IMR-90 (cell line): Measurements from ENCODE around the gene PSKH1. TPM values are rescaled to one million over a fixed set of nuclear protein-coding genes. Genes with fewer than 3 reads are reported as not detected.

Experiments
- ATAC-seq: fragments of 200-7000 bp; cut with Tn5 transposase; 2 replicates; pipeline ENCODE4 v1.9.1; 2020; ENCODE audit warnings: low read depth, mild to moderate bottlenecking, moderate library complexity
- BruUV-seq: library from RNA; stranded (reverse); fragments of 400-500 nt; replicated peaks from 2 replicates; lab custom pipeline; 2021; lab: Mats Ljungman, UMichigan
- CTCF ChIA-PET: fragments of 300-600 bp; formaldehyde crosslinking; extraction: SDS; loops from one replicate; lab custom pipeline; 2021; ENCODE audit warnings: antibody characterized with exemption; lab: Yijun Ruan, JAX
- POLR2A ChIA-PET: fragments of 300-600 bp; sonication (Branson Sonifier 250); formaldehyde crosslinking; loops from one replicate; lab custom pipeline; 2022; ENCODE audit warnings: antibody characterized with exemption; ENCODE audit not compliant: unreplicated experiment; lab: Charles Lee
- DNase-seq: peaks from one replicate; pipeline ENCODE4 v3.0.0; 2013
- H2AFZ ChIP-seq: replicated peaks from 2 replicates; pipeline ENCODE3; 2013; ENCODE audit warnings: low read length, mild to moderate bottlenecking; ENCODE audit not compliant: poor library complexity
- H2AK5ac ChIP-seq: 2 replicates; pipeline ENCODE4 v1.6.1; 2013; ENCODE audit warnings: low read depth, low read length, inconsistent platforms
- H2AK9ac ChIP-seq: replicated peaks from 2 replicates; pipeline ENCODE3; 2013; ENCODE audit warnings: mild to moderate bottlenecking, low read depth, low read length, moderate library complexity; ENCODE audit not compliant: poor library complexity
- H2BK120ac ChIP-seq: 2 replicates; pipeline ENCODE4 v1.6.1; 2013; ENCODE audit warnings: low read depth, low read length, inconsistent platforms
- H2BK15ac ChIP-seq: 3 replicates; pipeline ENCODE4 v1.6.1; 2013; ENCODE audit warnings: low read depth, low read length, inconsistent platforms
- H2BK20ac ChIP-seq: 2 replicates; pipeline ENCODE4 v1.6.1; 2013; ENCODE audit warnings: low read depth, mild to moderate bottlenecking, inconsistent platforms, low read length, moderate library complexity
- H2BK5ac ChIP-seq: 2 replicates; pipeline ENCODE4 v1.6.1; 2013; ENCODE audit warnings: mild to moderate bottlenecking, low read depth, low read length, inconsistent platforms; ENCODE audit not compliant: poor library complexity, severe bottlenecking
- H3K14ac ChIP-seq: replicated peaks from 2 replicates; pipeline ENCODE4 v1.6.1; 2013; ENCODE audit warnings: low read depth, low read length, inconsistent platforms
- H3K18ac ChIP-seq: 2 replicates; pipeline ENCODE4 v1.6.1; 2013; ENCODE audit warnings: low read depth, low read length, control low read depth
- H3K23ac ChIP-seq: 2 replicates; pipeline ENCODE4 v1.6.1; 2013; ENCODE audit warnings: low read depth, low read length, inconsistent platforms
- H3K27ac ChIP-seq: 2 replicates; pipeline ENCODE4 v1.5.1; 2013; ENCODE audit warnings: mild to moderate bottlenecking, control low read depth, low read length; ENCODE audit not compliant: insufficient read depth
- H3K27me3 ChIP-seq: 2 replicates; pipeline ENCODE4 v1.6.1; 2013; ENCODE audit warnings: low read length; ENCODE audit not compliant: control insufficient read depth, insufficient read depth
- H3K36me3 ChIP-seq: 2 replicates; pipeline ENCODE4 v1.6.1; 2013; ENCODE audit warnings: low read length, mixed read lengths; ENCODE audit not compliant: control insufficient read depth, insufficient read depth
- H3K4ac ChIP-seq: 2 replicates; pipeline ENCODE4 v1.6.1; 2013; ENCODE audit warnings: low read depth, low read length, inconsistent platforms
- H3K4me1 ChIP-seq: 2 replicates; pipeline ENCODE4 v1.6.1; 2013; ENCODE audit warnings: low read length, mixed read lengths; ENCODE audit not compliant: control insufficient read depth, insufficient read depth
- H3K4me2 ChIP-seq: 2 replicates; pipeline ENCODE4 v1.6.1; 2013; ENCODE audit warnings: low read depth, mild to moderate bottlenecking, control low read depth, low read length, moderate library complexity
- H3K4me3 ChIP-seq: 2 replicates; pipeline ENCODE4 v1.5.1; 2013; ENCODE audit warnings: low read depth, mild to moderate bottlenecking, control low read depth, low read length, moderate library complexity; ENCODE audit not compliant: insufficient read depth
- H3K56ac ChIP-seq: 2 replicates; pipeline ENCODE4 v1.6.1; 2013; ENCODE audit warnings: low read length, inconsistent platforms; ENCODE audit not compliant: insufficient read depth; ENCODE audit errors: extremely low read depth
- H3K79me1 ChIP-seq, 2 experiments: 2 replicates each; pipeline ENCODE4 v1.6.1; 2013; ENCODE audit warnings: low read length in 2 of 2, inconsistent platforms in 1 of 2, low read depth in 1 of 2
- H3K9ac ChIP-seq: 2 replicates; pipeline ENCODE4 v1.6.1; 2013; ENCODE audit warnings: low read depth, low read length, control low read depth
- H3K9me1 ChIP-seq: 2 replicates; pipeline ENCODE4 v1.6.1; 2013; ENCODE audit warnings: low read length, inconsistent platforms; ENCODE audit not compliant: insufficient read depth
- H3K9me3 ChIP-seq: 2 replicates; pipeline ENCODE4 v1.6.1; 2013; ENCODE audit warnings: low read length; ENCODE audit not compliant: control insufficient read depth, insufficient read depth
- H4K20me1 ChIP-seq: 2 replicates; pipeline ENCODE4 v1.6.1; 2013; ENCODE audit warnings: low read length, inconsistent platforms; ENCODE audit not compliant: insufficient read depth
- H4K5ac ChIP-seq: 2 replicates; pipeline ENCODE4 v1.6.1; 2013; ENCODE audit warnings: mild to moderate bottlenecking, low read depth, low read length, control low read depth
- H4K8ac ChIP-seq, 2 experiments: 2 replicates each; pipeline ENCODE4 v1.6.1; 2013; ENCODE audit warnings: low read depth in 2 of 2, low read length in 2 of 2, control low read depth in 1 of 2, inconsistent platforms in 1 of 2
- H4K91ac ChIP-seq: 2 replicates; pipeline ENCODE4 v1.6.1; 2013; ENCODE audit warnings: low read depth, low read length, inconsistent platforms; ENCODE audit not compliant: insufficient read depth
- CEBPB ChIP-seq: IDR thresholded peaks from 2 replicates; pipeline ENCODE4 v1.6.1; 2012; ENCODE audit warnings: low read depth, low read length, improper control_type of control experiment
- NFE2L2 ChIP-seq: fragments of 150-350 bp; IDR thresholded peaks from 2 replicates; pipeline ENCODE4 v1.6.1; 2016; ENCODE audit warnings: low read depth, mild to moderate bottlenecking, low read length
- POLR2A ChIP-seq: IDR thresholded peaks from 2 replicates; pipeline ENCODE4 v1.6.1; 2012; ENCODE audit warnings: mild to moderate bottlenecking, low read depth, low read length
- WGBS, 2 experiments: methylation state at CpG; one replicate each; pipeline versions ENCODE4 v1.1.5 to v1.1.7; 2013; ENCODE audit warnings: missing lambda C conversion rate in 2 of 2; ENCODE audit not compliant: insufficient read length in 1 of 2; ENCODE audit errors: extremely low coverage in 2 of 2; 5-methylcytosine and 5-hydroxymethylcytosine counted together
- dilution Hi-C: fragments of 300-500 bp; cut with HindIII; formaldehyde crosslinking; loops from one replicate; pipeline ENCODE4 v1.14.3; 2018; ENCODE audit warnings: low sequenced_read_pairs; ENCODE audit not compliant: unreplicated experiment
- in situ Hi-C: fragments of 300-500 bp; cut with MboI; formaldehyde crosslinking; loops from 3 replicates; pipeline ENCODE4 v1.14.3; 2019; ENCODE audit warnings: low sequenced_read_pairs, inconsistent platforms, mixed read lengths
- intact Hi-C: fragments of 100-400 bp; cut with micrococcal nuclease; formaldehyde crosslinking; loops from 2 replicates; pipeline ENCODE4 v1.10.0; 2022
- polyA plus RNA-seq, 3 experiments: library from polyadenylated mRNA; depleted of rRNA; stranded (reverse); fragments of >200 nt; gene quantifications; 2 replicates each; pipeline ENCODE4 v1.2.3, GENCODE V29; 2012; ENCODE audit warnings: low replicate concordance in 1 of 3
- total RNA-seq: library from RNA; depleted of rRNA; stranded (reverse); fragments of >200 nt; gene quantifications from 2 replicates; pipeline ENCODE4 v1.2.3, GENCODE V29; 2012
- TF ChIP-seq, protein P1 (sequence below): fragments of 150-350 bp; IDR thresholded peaks from 2 replicates; pipeline ENCODE4 v1.6.1; 2017; ENCODE audit warnings: mild to moderate bottlenecking, antibody characterized with exemption, low read length, low read depth
- TF ChIP-seq, protein P2 (sequence below): conservative IDR thresholded peaks from 2 replicates; pipeline ENCODE4 v1.5.1; 2012; ENCODE audit warnings: mild to moderate bottlenecking, low read depth, low read length, improper control_type of control experiment

The PSKH1 gene
- total and polyA plus RNA-seq, 2 of the 4 experiments (the other 2 are of a cell fraction): 11.5 to 26.7 TPM

DNA sequence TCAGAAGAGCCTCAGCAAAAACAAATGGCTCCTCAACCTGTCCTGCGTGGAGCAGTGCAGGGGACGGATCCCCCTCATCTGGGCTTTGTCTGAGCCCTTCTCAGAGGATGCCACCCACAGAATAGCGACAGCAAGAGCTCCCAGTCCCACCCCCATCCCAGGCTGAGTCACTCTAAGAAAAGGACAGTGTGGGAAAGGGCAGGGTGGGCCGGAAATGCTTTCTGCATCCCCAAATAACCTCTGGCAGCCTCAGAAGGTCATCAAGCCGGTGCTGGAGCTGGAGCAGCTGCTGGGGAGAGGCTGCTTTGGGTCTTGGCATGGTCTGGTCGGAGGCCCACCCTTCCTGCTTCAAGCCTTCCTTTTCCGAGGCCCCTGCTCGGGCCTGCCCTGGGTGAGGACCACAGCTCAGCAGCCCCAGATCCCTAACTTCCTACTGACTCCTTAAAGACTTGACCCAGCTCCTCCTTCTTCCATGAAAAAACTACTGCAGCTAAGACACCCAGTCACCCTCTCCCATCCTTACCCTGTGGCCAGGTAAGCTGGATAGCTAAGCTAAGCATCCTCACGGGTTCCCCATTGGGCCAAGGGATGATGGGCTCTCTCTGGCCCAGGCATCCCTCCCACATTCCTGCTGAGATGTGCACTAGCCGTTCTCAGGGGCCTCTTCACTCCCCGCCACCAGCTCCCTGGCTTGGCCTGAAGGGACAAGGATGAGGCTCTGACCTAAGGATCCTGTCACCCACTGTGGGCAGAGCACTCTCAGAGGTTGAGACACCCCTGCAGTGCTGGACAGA, 66.7 kb downstream of the PSKH1 start (continued):
- TF ChIP-seq, protein P1, sequence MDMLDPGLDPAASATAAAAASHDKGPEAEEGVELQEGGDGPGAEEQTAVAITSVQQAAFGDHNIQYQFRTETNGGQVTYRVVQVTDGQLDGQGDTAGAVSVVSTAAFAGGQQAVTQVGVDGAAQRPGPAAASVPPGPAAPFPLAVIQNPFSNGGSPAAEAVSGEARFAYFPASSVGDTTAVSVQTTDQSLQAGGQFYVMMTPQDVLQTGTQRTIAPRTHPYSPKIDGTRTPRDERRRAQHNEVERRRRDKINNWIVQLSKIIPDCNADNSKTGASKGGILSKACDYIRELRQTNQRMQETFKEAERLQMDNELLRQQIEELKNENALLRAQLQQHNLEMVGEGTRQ: no peak

DNA sequence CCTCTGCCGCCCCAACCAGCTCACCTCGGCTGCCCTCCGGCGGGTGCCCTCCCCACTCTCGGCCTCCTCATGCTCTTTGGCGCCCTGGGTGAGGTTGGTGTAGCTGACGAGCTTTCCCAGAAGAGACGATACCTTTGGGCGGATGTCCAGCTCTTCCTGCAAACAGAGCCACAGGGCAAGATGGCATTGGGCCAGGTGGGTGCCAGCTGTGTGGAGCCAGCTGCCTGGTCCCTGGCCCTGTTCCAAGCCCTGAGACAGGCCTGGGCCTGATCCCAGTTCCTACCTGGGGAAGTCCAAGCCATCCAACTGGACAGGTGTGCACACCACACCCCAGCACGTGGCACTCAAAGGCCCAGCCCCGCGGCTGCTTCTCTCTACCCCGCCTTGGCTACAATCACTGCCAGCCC, 68.5 kb downstream of the PSKH1 start:
- POLR2A ChIA-PET: no interaction called here
- no peak overlapping the region for H3K27ac ChIP-seq
- in situ Hi-C loops: no loop called here
- H3K4me1 ChIP-seq: peaks cover 47% of the 10 kb centered on the region
- peaks cover 86% of the 10 kb centered on the region for H4K20me1 ChIP-seq
- H3K4ac ChIP-seq: no peak overlapping the region; the same call in 1 of the 2 replicates
- no peak for DNase-seq
- H2AK5ac ChIP-seq: no peak overlapping the region
- H3K9me3 ChIP-seq: no peaks in the 10 kb centered on the region
- no peak overlapping the region for H3K23ac ChIP-seq
- H3K4me3 ChIP-seq: no peak overlapping the region
- H2BK20ac ChIP-seq: no peak overlapping the region
- CTCF ChIA-PET: no interaction called here
- no peak overlapping the region for H4K91ac ChIP-seq
- BruUV-seq: no TSS peak
- H3K36me3 ChIP-seq: peaks cover 73% of the 10 kb centered on the region
- no peak overlapping the region for H4K5ac ChIP-seq
- peak overlapping the region; percentile 4 for H2BK5ac ChIP-seq
- no peak overlapping the region for H3K18ac ChIP-seq
- H4K8ac ChIP-seq: no peak overlapping the region
- no peak overlapping the region for H2AK9ac ChIP-seq
- intact Hi-C loops: loop anchor here (10.0 kb wide), 1 partner anchor 263 kb away; no protein-coding TSS in a partner anchor
- H3K4me2 ChIP-seq: no peak overlapping the region
- no peak overlapping the region for H2AFZ ChIP-seq
- no peak overlapping the region for H2BK120ac ChIP-seq
- H2BK15ac ChIP-seq: no peak overlapping the region
- H3K9me1 ChIP-seq: peaks cover 61% of the 10 kb centered on the region
- TF ChIP-seq NFE2L2: no peak
- TF ChIP-seq, protein P2, sequence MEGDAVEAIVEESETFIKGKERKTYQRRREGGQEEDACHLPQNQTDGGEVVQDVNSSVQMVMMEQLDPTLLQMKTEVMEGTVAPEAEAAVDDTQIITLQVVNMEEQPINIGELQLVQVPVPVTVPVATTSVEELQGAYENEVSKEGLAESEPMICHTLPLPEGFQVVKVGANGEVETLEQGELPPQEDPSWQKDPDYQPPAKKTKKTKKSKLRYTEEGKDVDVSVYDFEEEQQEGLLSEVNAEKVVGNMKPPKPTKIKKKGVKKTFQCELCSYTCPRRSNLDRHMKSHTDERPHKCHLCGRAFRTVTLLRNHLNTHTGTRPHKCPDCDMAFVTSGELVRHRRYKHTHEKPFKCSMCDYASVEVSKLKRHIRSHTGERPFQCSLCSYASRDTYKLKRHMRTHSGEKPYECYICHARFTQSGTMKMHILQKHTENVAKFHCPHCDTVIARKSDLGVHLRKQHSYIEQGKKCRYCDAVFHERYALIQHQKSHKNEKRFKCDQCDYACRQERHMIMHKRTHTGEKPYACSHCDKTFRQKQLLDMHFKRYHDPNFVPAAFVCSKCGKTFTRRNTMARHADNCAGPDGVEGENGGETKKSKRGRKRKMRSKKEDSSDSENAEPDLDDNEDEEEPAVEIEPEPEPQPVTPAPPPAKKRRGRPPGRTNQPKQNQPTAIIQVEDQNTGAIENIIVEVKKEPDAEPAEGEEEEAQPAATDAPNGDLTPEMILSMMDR: no peak
- TF ChIP-seq POLR2A: no peak
- no peak for TF ChIP-seq CEBPB
- no CpG with 5 or more reads among the region's 13 CpGs for whole genome bisulfite sequencing, 2 experiments
- no peak overlapping the region for H3K9ac ChIP-seq
- ATAC-seq: no peak
- no peaks in the 10 kb centered on the region for H3K27me3 ChIP-seq
- no peak overlapping the region for H3K14ac ChIP-seq
- dilution Hi-C loops: no loop called here
- peaks cover 53 to 93% of the 10 kb centered on the region in 2 experiments for H3K79me1 ChIP-seq
- H3K56ac ChIP-seq: no peak overlapping the region
